HepG2 (cell line): ENCODE data around the gene SETD1A. TPM values are rescaled to one million over a fixed set of nuclear protein-coding genes. Genes with fewer than 3 reads are reported as not detected.
A peak's percentile ranks its signal among the peaks of the same experiment; 100 is the strongest.

Source experiments
- ARHGAP35 ChIP-seq: sonication (generic); formaldehyde crosslinking; IDR thresholded peaks from 2 replicates; pipeline ENCODE4 v1.9.0; 2022; ENCODE audit warnings: mild to moderate bottlenecking, inconsistent platforms, moderate library complexity, missing genetic modification reagents, borderline replicate concordance
- ARNTL ChIP-seq: sonication (generic); formaldehyde crosslinking; IDR thresholded peaks from 2 replicates; pipeline ENCODE4 v1.4.0; 2020; ENCODE audit warnings: mild to moderate bottlenecking, missing genetic modification reagents
- CSRNP1 ChIP-seq: sonication (generic); formaldehyde crosslinking; IDR thresholded peaks from 2 replicates; pipeline ENCODE4 v1.8.1; 2023; ENCODE audit warnings: mild to moderate bottlenecking, missing genetic modification reagents
- DNMT3B ChIP-seq: conservative IDR thresholded peaks from 2 replicates; pipeline ENCODE4 v1.6.1; 2016; ENCODE audit warnings: missing biosample characterization, control low read depth
- FOXM1 ChIP-seq: sonication (generic); formaldehyde crosslinking; IDR thresholded peaks from 2 replicates; pipeline ENCODE4 v1.5.0; 2020; ENCODE audit warnings: missing genetic modification reagents
- GATAD2A ChIP-seq: IDR thresholded peaks from 2 replicates; pipeline ENCODE4 v1.6.1; 2016
- HNRNPL ChIP-seq: fragments of 200-400 bp; formaldehyde crosslinking; IDR thresholded peaks from 2 replicates; pipeline ENCODE4 v1.6.1; 2017; ENCODE audit warnings: mild to moderate bottlenecking, low read depth, low read length
- KDM2A ChIP-seq: sonication (generic); formaldehyde crosslinking; IDR thresholded peaks from 2 replicates; pipeline ENCODE4 v1.4.0; 2020; ENCODE audit warnings: low read depth, missing genetic modification reagents, borderline replicate concordance
- NFRKB ChIP-seq: fragments of 450-650 bp; IDR thresholded peaks from 2 replicates; pipeline ENCODE4 v1.6.1; 2017
- PHF21A ChIP-seq: sonication (generic); formaldehyde crosslinking; IDR thresholded peaks from 2 replicates; pipeline ENCODE4 v1.5.0; 2020; ENCODE audit warnings: mild to moderate bottlenecking, missing genetic modification reagents
- TOPORS ChIP-seq: sonication (generic); formaldehyde crosslinking; IDR thresholded peaks from 2 replicates; pipeline ENCODE4 v1.8.0; 2023; ENCODE audit warnings: mild to moderate bottlenecking, missing genetic modification reagents
- ZFP37 ChIP-seq: sonication (generic); formaldehyde crosslinking; IDR thresholded peaks from 2 replicates; pipeline ENCODE4 v1.4.0; 2020; ENCODE audit warnings: missing genetic modification reagents, borderline replicate concordance
- ZNF224 ChIP-seq: sonication (generic); formaldehyde crosslinking; IDR thresholded peaks from 2 replicates; pipeline ENCODE4 v1.5.0; 2020; ENCODE audit warnings: mild to moderate bottlenecking, missing genetic modification reagents
- ZNF3 ChIP-seq: IDR thresholded peaks from 2 replicates; pipeline ENCODE4 v1.7.0; 2017; ENCODE audit warnings: inconsistent platforms
- ZNF383 ChIP-seq: sonication (generic); formaldehyde crosslinking; IDR thresholded peaks from 2 replicates; pipeline ENCODE4 v1.4.0; 2020; ENCODE audit warnings: missing genetic modification reagents, mild to moderate bottlenecking, borderline replicate concordance
- ZNF451 ChIP-seq: sonication (generic); formaldehyde crosslinking; IDR thresholded peaks from 2 replicates; pipeline ENCODE4 v1.5.0; 2020; ENCODE audit warnings: mild to moderate bottlenecking, missing genetic modification reagents
- ZNF501 ChIP-seq: sonication (generic); formaldehyde crosslinking; IDR thresholded peaks from 2 replicates; pipeline ENCODE4 v1.5.1; 2020; ENCODE audit warnings: mild to moderate bottlenecking, moderate library complexity, missing genetic modification reagents
- ZNF607 ChIP-seq: sonication (generic); formaldehyde crosslinking; IDR thresholded peaks from 2 replicates; pipeline ENCODE4 v1.5.1; 2020; ENCODE audit warnings: missing genetic modification reagents, mild to moderate bottlenecking, borderline replicate concordance
- ZNF766 ChIP-seq: sonication (generic); formaldehyde crosslinking; IDR thresholded peaks from 2 replicates; pipeline ENCODE4 v1.5.0; 2020; ENCODE audit warnings: missing genetic modification reagents, borderline replicate concordance
- polyA plus RNA-seq, 8 experiments: library from polyadenylated mRNA; depleted of rRNA in 3 of 8; stranded (reverse) in 7 of 8; unstranded in 1 of 8; fragments of >200 nt; fragmentation: Illumina TruSeq in 4 of 8; extraction: Trizol in 4 of 8; gene quantifications; 2 replicates each; pipeline versions ENCODE4 v1.2.1 to v1.2.3, GENCODE V29; 2011 to 2016; ENCODE audit warnings: low read depth in 4 of 8, missing spikeins in 1 of 8, mixed read lengths in 1 of 8; ENCODE audit not compliant: insufficient read depth in 1 of 8
- total RNA-seq, 5 experiments: library from RNA; depleted of rRNA; stranded (reverse); fragments of >200 nt; fragmentation: Illumina TruSeq; extraction: Trizol; gene quantifications; 2 replicates each; pipeline ENCODE4 v1.2.3, GENCODE V29; 2016; ENCODE audit warnings: low read depth in 1 of 5
- TF ChIP-seq, protein P1 (sequence below): sonication (generic); formaldehyde crosslinking; IDR thresholded peaks from 2 replicates; pipeline ENCODE4 v1.4.0; 2020; ENCODE audit warnings: missing genetic modification reagents
- TF ChIP-seq, protein P2 (sequence below): sonication (generic); formaldehyde crosslinking; IDR thresholded peaks from 2 replicates; pipeline ENCODE4 v1.8.0; 2023; ENCODE audit warnings: mild to moderate bottlenecking, missing genetic modification reagents
- TF ChIP-seq, protein P3 (sequence below): sonication (generic); formaldehyde crosslinking; IDR thresholded peaks from 2 replicates; pipeline ENCODE4 v1.5.0; 2020; ENCODE audit warnings: missing genetic modification reagents

Gene SETD1A
- total and polyA plus RNA-seq, 2 of the 13 experiments (the other 11 are each of a cell fraction or from before 2014, with no cell fraction given), result 3.8 to 5.6 TPM

- TF ChIP-seq, protein P1, sequence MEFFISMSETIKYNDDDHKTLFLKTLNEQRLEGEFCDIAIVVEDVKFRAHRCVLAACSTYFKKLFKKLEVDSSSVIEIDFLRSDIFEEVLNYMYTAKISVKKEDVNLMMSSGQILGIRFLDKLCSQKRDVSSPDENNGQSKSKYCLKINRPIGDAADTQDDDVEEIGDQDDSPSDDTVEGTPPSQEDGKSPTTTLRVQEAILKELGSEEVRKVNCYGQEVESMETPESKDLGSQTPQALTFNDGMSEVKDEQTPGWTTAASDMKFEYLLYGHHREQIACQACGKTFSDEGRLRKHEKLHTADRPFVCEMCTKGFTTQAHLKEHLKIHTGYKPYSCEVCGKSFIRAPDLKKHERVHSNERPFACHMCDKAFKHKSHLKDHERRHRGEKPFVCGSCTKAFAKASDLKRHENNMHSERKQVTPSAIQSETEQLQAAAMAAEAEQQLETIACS, result no peak; the same call in 1 of the 2 replicates
- TF ChIP-seq PHF21A (CRISPR knock-in tag) (no peak), CSRNP1 (CRISPR knock-in tag) (peak; percentile 98; the same call in 1 of the 2 replicates), NFRKB (no peak), ARHGAP35 (CRISPR knock-in tag) (peak; percentile 96; the same call in 1 of the 2 replicates), ZNF501 (CRISPR knock-in tag) (peak; percentile 92), ZNF766 (CRISPR knock-in tag) (peak; percentile 78; the same call in 1 of the 2 replicates), FOXM1 (no peak), ZNF224 (CRISPR knock-in tag) (no peak), ZNF383 (no peak), TOPORS (CRISPR knock-in tag) (0 out of 2 replicates have a peak, but pooled peaks have one; percentile 80), KDM2A (CRISPR knock-in tag) (peak; percentile 96), GATAD2A (CRISPR knock-in tag) (peak; percentile 77), ARNTL (peak; percentile 94), ZNF451 (CRISPR knock-in tag) (no peak), HNRNPL (0 out of 2 replicates have a peak, but pooled peaks have one; percentile 47), ZFP37 (CRISPR knock-in tag) (peak; percentile 69; the same call in 1 of the 2 replicates), ZNF3 (no peak), ZNF607 (CRISPR knock-in tag) (peak; percentile 79), DNMT3B (CRISPR knock-in tag) (peak; percentile 79; the same call in 1 of the 2 replicates)
- TF ChIP-seq, protein P2, sequence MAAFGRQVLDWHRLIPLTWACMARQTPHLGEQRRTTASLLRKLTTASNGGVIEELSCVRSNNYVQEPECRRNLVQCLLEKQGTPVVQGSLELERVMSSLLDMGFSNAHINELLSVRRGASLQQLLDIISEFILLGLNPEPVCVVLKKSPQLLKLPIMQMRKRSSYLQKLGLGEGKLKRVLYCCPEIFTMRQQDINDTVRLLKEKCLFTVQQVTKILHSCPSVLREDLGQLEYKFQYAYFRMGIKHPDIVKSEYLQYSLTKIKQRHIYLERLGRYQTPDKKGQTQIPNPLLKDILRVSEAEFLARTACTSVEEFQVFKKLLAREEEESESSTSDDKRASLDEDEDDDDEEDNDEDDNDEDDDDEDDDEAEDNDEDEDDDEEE (CRISPR knock-in tag), result peak; percentile 46; the same call in 1 of the 2 replicates
- TF ChIP-seq, protein P3, sequence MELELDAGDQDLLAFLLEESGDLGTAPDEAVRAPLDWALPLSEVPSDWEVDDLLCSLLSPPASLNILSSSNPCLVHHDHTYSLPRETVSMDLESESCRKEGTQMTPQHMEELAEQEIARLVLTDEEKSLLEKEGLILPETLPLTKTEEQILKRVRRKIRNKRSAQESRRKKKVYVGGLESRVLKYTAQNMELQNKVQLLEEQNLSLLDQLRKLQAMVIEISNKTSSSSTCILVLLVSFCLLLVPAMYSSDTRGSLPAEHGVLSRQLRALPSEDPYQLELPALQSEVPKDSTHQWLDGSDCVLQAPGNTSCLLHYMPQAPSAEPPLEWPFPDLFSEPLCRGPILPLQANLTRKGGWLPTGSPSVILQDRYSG (CRISPR knock-in tag), result peak; percentile 83; the same call in 1 of the 2 replicates
Measured at GRCh38 chr16:31032736-31033708, 75.5 kb downstream of the SETD1A start, which contains the start of gene STX4 (continued).
